Stomach (tissue), 4 donors: Measurements from ENCODE around the gene MIPOL1.

ENCODE experiments used
- CTCF ChIP-seq, 7 experiments: fragments of 450-650 bp in 4 of 7; fragments of 200-600 bp in 3 of 7; sonication (generic) in 3 of 7; IDR thresholded peaks; one replicate each; pipeline ENCODE4 v1.5.1; 2016 to 2019; ENCODE audit warnings: antibody characterized with exemption in 7 of 7, control low read depth in 2 of 7, mild to moderate bottlenecking in 1 of 7
- EP300 ChIP-seq: sonication (generic); formaldehyde crosslinking; IDR thresholded peaks from one replicate; pipeline ENCODE4 v1.6.1; 2017; ENCODE audit warnings: antibody characterized with exemption
- POLR2A ChIP-seq, 4 donors: fragments of 450-650 bp; IDR thresholded peaks; one replicate each; pipeline ENCODE4 v1.6.1; 2016; ENCODE audit warnings: antibody characterized with exemption in 4 of 4, control low read depth in 2 of 4, mild to moderate bottlenecking in 1 of 4, moderate library complexity in 1 of 4
- POLR2AphosphoS5 ChIP-seq, 3 donors: sonication (generic); formaldehyde crosslinking; IDR thresholded peaks; one replicate each; pipeline ENCODE4 v1.6.1; 2016; ENCODE audit warnings: antibody characterized with exemption in 3 of 3

- no peak for TF ChIP-seq CTCF (IDR thresholded peaks at IDR 0.05)
- no peak for TF ChIP-seq POLR2A (IDR thresholded peaks at IDR 0.05)
- no peak for TF ChIP-seq POLR2AphosphoS5 (IDR thresholded peaks at IDR 0.05)
- TF ChIP-seq EP300 = no peak
Observed at GRCh38 chr14:37202265-37202664, 4.5 kb downstream of the MIPOL1 start.
